Mammary epithelial cell (primary cell): ENCODE results near the gene C2CD3.

Source experiments
- CTCF ChIP-seq, 2 donors: IDR thresholded peaks in 1 of 2; conservative IDR thresholded peaks in 1 of 2; 2 replicates each; pipeline ENCODE4 v1.5.1; 2011 to 2012; ENCODE audit warnings: inconsistent platforms in 2 of 2, low read length in 2 of 2, mild to moderate bottlenecking in 2 of 2, control low read depth in 1 of 2, low read depth in 1 of 2; ENCODE audit not compliant: insufficient read depth in 1 of 2; ENCODE audit errors: extremely low read depth in 1 of 2
- EZH2 ChIP-seq: IDR thresholded peaks from 2 replicates; pipeline ENCODE4 v1.6.1; 2012; ENCODE audit warnings: low read length, inconsistent platforms, borderline replicate concordance

GRCh38 chr11:74157169-74157568 lies 13.6 kb downstream of the C2CD3 start:
- TF ChIP-seq CTCF (conservative IDR thresholded peaks at IDR 0.05 in 1 of 2, IDR thresholded peaks at IDR 0.05 in 1 of 2; ENCODE audit: extremely low read depth in 1 of 2, insufficient read depth in 1 of 2, low read depth in 1 of 2, low read length in 2 of 2) (no peak), EZH2 (no peak)
